Fibroblast of the aortic adventitia (primary cell): ENCODE measurements around the gene UBXN6. TPM values are rescaled to one million over a fixed set of nuclear protein-coding genes. Genes with fewer than 3 reads are reported as not detected.

Experiments used
- DNase-seq: peaks from one replicate; pipeline ENCODE4 v3.0.0-alpha.2; 2010; ENCODE audit warnings: low read depth
- H3K4me3 ChIP-seq: 2 replicates; pipeline ENCODE4 v1.5.1; 2011; ENCODE audit warnings: low read depth, mild to moderate bottlenecking, control low read depth, low read length, moderate library complexity
- CTCF ChIP-seq: IDR thresholded peaks from 2 replicates; pipeline ENCODE4 v1.5.1; 2011; ENCODE audit warnings: mild to moderate bottlenecking, low read length, control low read depth, inconsistent platforms; ENCODE audit not compliant: insufficient read depth
- total RNA-seq: library from RNA; depleted of rRNA; stranded (reverse); fragments of >200 nt; gene quantifications from 2 replicates; pipeline ENCODE4 v1.2.3, GENCODE V29; 2012; ENCODE audit warnings: low replicate concordance

The UBXN6 gene
- total RNA-seq, 1 donor: 87.9 TPM

GRCh38 chr19:4430760-4431159 lies 26.8 kb downstream of the UBXN6 start:
- TF ChIP-seq CTCF: no peak
- H3K4me3 ChIP-seq: no peak overlapping the region
- no peak for DNase-seq

- no peak for DNase-seq
- no peak for TF ChIP-seq CTCF
- no peak overlapping the region for H3K4me3 ChIP-seq
Observed at GRCh38 chr19:4429771-4430171, 27.8 kb downstream of the UBXN6 start.

- no peak for DNase-seq
- no peak overlapping the region for H3K4me3 ChIP-seq
- no peak for TF ChIP-seq CTCF
Observed at GRCh38 chr19:4429256-4429655, 28.3 kb downstream of the UBXN6 start.

DNA sequence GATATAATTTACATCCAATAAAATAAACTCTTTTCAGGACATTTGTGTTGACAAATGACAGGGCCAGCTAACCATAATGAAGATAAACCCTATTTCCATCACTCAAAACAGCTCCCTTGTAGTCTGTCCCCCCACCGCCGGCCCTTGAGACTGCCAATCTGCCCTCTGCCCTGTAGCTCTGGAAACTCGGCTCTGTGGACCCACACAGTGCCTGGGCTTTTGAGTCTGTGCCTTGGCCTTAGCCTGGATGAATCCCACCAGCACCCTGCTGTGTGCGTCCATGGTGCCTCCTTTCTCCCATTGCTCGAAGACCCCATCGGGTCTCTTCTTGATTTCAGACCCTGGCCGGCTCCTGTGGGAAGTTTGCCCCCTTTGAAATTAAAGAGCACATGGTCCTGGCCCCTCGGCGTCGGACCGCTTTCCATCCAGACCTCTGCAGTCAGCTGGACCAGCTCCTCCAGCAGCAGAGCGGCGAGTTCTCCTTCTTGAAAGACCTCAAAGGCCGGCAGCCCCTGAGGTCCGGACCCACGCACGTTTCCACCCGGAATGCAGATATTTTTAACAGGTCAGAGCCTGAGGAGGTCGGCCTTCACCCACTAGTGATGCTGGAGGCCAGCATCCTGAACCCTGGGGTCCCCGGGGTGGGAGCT lies 29.1 kb downstream of the UBXN6 start:
- no peak overlapping the region for H3K4me3 ChIP-seq
- TF ChIP-seq CTCF: no peak
- DNase-seq: no peak

GRCh38 chr19:4425537-4425936 lies 32.1 kb downstream of the UBXN6 start:
- no peak for TF ChIP-seq CTCF
- H3K4me3 ChIP-seq: no peak overlapping the region
- DNase-seq: peak; percentile 91

- no peak for TF ChIP-seq CTCF
- H3K4me3 ChIP-seq: no peak overlapping the region
- no peak for DNase-seq
Observed at GRCh38 chr19:4423416-4424126, 34.0 kb downstream of the UBXN6 start.
